Measurements from ENCODE around the gene PLEKHN1.
A peak's percentile ranks its signal among the peaks of the same experiment; 100 is the strongest.
"Not testable (repeated sequence)": the region's sequence is repeated elsewhere in the genome, so short reads cannot be mapped to it uniquely, and the experiment has no call there.

Gene PLEKHN1

GRCh38 chr1:942864-943533 lies 23.3 kb upstream of the PLEKHN1 start:
- no peak for DNase-seq

- DNase-seq = no peak
Measured at GRCh38 chr1:943545-944340, 22.5 kb upstream of the PLEKHN1 start.

GRCh38 chr1:944341-945325 lies 21.6 kb upstream of the PLEKHN1 start:
- DNase-seq = peak; percentile 56

- no peak for DNase-seq
Measured at GRCh38 chr1:945688-946556, 20.4 kb upstream of the PLEKHN1 start.

GRCh38 chr1:946811-947210 lies 19.5 kb upstream of the PLEKHN1 start:
- not testable (repeated sequence) for DNase-seq

- DNase-seq = no peak
Measured at GRCh38 chr1:947958-948357, 18.3 kb upstream of the PLEKHN1 start.

- no peak for DNase-seq
Measured at GRCh38 chr1:950268-950667, 16.0 kb upstream of the PLEKHN1 start.

- no peak for DNase-seq
Measured at GRCh38 chr1:950881-951280, 15.4 kb upstream of the PLEKHN1 start.

GRCh38 chr1:951364-951763 lies 14.9 kb upstream of the PLEKHN1 start:
- DNase-seq = no peak

GRCh38 chr1:952201-952600 lies 14.1 kb upstream of the PLEKHN1 start:
- DNase-seq = no peak

GRCh38 chr1:952603-953002 lies 13.7 kb upstream of the PLEKHN1 start:
- no peak for DNase-seq

- no peak for DNase-seq
Measured at GRCh38 chr1:953524-954320, 12.6 kb upstream of the PLEKHN1 start.

- no peak for DNase-seq
Measured at GRCh38 chr1:954927-955326, 11.4 kb upstream of the PLEKHN1 start.

GRCh38 chr1:955474-955873 lies 10.8 kb upstream of the PLEKHN1 start:
- no peak for DNase-seq

- DNase-seq = no peak
Measured at GRCh38 chr1:956636-957035, 9.6 kb upstream of the PLEKHN1 start.

- DNase-seq = peak; percentile 96
Measured at GRCh38 chr1:958823-959730, 7.2 kb upstream of the PLEKHN1 start, which contains the start of gene NOC2L. Gene NOC2L, minus strand, starts transcription at chr1:959256. Its CDS starts 16 bp downstream, at chr1:959240.

GRCh38 chr1:959731-960362 lies 6.4 kb upstream of the PLEKHN1 start:
- DNase-seq = no peak

GRCh38 chr1:960363-961131 lies 5.7 kb upstream of the PLEKHN1 start, which contains the start of gene KLHL17:
Gene KLHL17, plus strand, starts transcription at chr1:960584. Its CDS starts 110 bp downstream, at chr1:960694.
- peak; percentile 89 for DNase-seq
